Stimulated activated CD8-positive, alpha-beta memory T cell treated with anti-CD3 and anti-CD28 coated beads, Interleukin-12 subunit alpha, Interleukin-12 subunit beta, amount 100 ng/mL, for 4 hours (primary cell): ENCODE measurements around the gene NEXMIF.
"Not testable (repeated sequence)": the region's sequence is repeated elsewhere in the genome, so short reads cannot be mapped to it uniquely, and the experiment has no call there.

Experiments
- DNase-seq: peaks from one replicate; pipeline ENCODE4 v3.0.0-alpha.2; 2020; ENCODE audit warnings: low read depth

Gene NEXMIF

DNA sequence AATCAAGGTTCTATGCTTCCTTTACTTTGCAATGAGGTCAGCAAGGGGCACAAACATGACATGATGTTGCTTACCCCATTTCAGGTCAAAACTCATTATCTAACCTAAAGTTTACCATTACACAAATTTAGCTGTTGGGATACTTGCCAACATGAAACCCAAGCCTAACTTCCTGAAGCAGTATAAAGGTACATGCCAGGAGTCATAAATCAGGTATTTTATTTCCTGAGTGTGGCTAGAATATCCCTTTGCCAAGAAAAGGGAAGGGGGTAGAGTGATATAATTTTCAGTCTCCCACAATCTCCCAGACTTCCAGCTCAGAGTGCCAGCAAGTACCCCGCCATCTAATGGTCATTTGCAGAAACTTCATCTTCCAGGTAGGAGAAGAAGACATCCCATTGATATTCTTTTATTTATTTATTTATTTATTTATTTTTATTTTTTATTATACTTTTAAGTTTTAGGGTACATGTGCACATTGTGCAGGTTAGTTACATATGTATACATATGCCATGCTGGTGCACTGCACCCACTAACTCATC lies 136.6 kb downstream of the NEXMIF start:
- DNase-seq, result no peak

DNA sequence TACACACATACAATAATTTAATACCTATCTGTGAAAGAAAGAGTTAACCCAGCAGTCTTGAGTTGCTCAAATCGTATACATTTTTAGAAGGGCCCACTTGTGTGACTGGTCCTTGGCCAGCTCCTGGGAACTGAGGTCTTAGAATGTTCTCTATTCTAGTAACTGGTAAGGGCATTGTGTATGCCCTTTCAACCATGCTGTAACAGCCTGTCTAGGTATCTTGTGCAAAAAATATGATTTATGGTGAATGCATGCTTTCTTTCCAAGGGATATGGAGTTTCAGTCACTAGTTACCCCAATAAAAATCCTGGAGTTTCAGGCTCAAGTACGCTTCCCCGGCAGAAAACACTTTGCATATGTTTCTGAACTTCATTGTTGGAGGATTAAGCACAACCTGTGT lies 140.6 kb downstream of the NEXMIF start:
- DNase-seq, result no peak

DNA sequence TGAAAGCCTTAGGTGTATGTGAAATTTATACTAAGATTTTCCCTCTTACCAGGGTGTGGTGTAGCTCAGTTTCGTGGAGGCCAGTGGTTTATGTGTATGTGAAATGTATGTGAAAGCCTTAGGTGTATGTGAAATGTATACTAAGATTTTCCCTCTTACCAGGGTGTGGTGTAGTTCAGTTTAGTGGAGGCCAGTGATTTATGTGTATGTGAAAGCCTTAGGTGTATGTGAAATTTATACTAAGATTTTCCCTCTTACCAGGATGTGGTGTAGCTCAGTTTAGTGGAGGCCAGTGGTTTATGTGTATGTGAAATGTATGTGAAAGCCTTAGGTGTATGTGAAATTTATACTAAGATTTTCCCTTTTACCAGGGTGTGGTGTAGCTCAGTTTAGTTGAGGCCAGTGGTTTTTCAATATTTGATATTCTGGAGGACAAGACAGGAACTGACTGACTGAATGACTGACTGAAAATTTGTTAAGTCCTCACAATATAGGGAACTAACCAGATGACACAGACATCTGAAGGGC lies 143.7 kb downstream of the NEXMIF start:
- no peak for DNase-seq

DNA sequence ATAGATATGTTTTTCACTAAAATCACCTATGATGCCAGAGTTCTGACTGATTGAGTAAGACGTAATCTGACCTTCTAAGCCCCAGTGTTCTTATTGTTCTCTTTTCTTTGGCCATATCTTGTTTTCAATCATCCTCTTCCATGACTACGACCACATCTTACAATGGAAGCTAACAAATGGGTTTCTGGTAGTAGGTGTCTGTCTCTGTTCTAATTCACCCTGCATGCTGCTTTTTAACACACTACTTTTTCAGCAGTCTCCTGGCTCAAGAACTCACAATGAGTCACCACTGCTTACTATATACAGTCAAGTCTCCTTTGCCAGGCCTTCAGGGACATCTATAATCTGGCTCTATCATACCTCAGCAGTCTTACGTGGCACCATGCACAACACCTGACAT lies 146.1 kb downstream of the NEXMIF start:
- no peak for DNase-seq

DNA sequence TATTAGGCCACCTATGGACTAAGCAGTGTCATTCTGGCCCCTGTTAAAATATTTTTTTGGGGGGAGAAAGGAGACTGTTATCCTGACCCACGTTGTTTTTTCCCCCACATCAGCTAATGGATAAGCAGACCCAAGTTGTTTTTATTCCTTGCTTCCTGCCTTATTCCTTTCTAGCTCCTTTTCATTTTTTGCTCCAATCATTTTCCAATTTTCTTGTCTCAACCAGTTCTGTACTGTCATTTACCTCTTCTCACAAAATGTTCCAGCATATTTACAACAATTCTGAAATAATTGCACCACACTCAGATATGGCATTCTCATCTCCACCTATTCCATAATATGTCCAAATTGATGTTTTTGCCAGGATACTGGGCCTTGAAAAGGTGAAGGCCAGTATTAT lies 150.3 kb downstream of the NEXMIF start:
- DNase-seq, result no peak

DNA sequence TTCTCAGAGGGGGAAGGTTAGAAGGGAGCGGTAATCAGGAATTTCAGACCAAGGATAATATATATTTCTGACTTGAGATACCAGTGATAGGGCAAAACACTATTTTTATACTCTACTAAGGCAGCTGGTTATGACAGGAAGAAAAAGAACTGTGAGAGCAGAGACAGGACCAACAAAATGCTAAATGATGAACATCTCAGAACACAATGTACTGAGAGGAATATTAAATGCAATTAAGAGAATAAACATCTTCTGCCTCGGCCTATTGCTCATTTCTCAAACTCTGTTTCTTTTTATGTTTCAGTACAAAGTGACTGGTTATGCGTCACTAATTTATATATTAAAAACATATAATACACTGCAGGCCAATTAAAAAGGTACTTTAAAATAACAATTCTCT lies 188.8 kb downstream of the NEXMIF start:
- DNase-seq, result no peak

DNA sequence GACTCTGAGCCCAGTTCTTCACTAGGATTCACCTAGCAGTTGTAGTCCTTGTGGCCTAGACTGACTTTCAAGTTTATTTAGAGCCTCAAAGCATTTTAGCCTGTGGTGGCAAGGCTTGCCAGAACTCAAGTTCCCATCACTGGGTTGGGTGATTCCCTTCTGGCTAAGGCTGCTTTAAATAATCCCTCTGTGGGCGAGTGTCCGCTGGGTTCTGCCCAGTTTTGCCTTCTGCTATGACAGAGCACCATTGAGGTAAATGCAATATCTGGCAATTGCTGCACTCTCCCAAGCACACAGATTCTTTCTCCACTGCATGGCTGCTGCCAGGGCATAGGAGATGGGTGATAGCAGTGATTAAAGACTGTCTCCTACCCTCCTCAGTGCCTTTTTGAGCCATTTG lies 220.0 kb downstream of the NEXMIF start:
- no peak for DNase-seq

DNA sequence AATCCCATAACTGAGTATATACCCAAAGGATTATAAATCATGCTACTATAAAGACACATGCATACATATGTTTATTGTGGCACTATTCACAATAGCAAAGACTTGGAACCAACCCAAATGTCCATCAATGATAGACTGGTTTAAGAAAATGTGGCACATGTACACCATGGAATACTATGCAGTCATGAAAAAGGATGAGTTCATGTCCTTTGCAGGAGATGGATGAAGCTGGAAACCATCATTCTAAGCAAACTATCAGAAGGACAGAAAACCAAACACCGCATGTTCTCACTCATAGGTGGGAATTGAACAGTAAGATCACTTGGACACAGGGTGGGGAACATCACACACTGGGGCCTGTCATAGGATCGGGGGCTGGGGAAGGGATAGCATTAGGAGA lies 223.9 kb downstream of the NEXMIF start:
- DNase-seq, result not testable (repeated sequence)

DNA sequence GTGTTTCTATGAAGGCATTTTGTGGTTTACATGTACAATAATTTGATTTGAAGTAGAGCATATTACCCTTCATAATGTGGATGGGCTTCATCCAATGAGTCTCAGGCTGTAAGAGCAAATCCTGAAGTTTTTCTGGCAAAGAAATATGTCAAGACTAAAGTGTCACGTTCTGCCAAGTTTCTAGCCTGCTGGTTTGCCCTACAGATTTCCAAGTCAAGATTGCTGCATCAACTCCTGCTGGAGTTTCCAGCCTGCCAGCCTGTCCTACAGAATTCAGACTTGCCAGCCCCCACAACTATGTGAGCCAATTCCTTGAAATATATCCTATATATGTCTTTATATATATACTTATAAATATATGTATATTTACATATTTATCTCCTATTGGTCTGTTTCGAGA lies 240.8 kb downstream of the NEXMIF start:
- DNase-seq, result no peak
